ENCODE measurements around the gene NEAT1. TPM values are rescaled to one million over a fixed set of nuclear protein-coding genes. Genes with fewer than 3 reads are reported as not detected.

Gene NEAT1
- total and polyA plus RNA-seq, 2 experiments from 2014 or later: 5.3 to 7.2 TPM

- TF ChIP-seq ZNF462 (CRISPR knock-in tag; IDR thresholded peaks at IDR 0.05) (no peak), ZNF331 (CRISPR knock-in tag; IDR thresholded peaks at IDR 0.05; ENCODE audit: low read depth) (no peak), ETS1 (IDR thresholded peaks at IDR 0.05) (no peak), ZNF114 (CRISPR knock-in tag; IDR thresholded peaks at IDR 0.05) (no peak), EZH2phosphoT487 (IDR thresholded peaks at IDR 0.05; ENCODE audit: unreplicated experiment) (no peak), STAT1 (IDR thresholded peaks at IDR 0.05; ENCODE audit: unreplicated experiment) (no peak), NANOG (IDR thresholded peaks at IDR 0.05; ENCODE audit: borderline replicate concordance) (no peak), EZH2 (IDR thresholded peaks at IDR 0.05; ENCODE audit: low read depth, unreplicated experiment) (no peak), CTCF (conservative IDR thresholded peaks at IDR 0.05; ENCODE audit: low read depth in 2 of 2) (no peak), CREB1 (CRISPR knock-in tag; IDR thresholded peaks at IDR 0.05; ENCODE audit: low read depth) (no peak), REST (IDR thresholded peaks at IDR 0.05; ENCODE audit: unreplicated experiment) (no peak)
Measured at GRCh38 chr11:65470433-65471049, 47.9 kb downstream of the NEAT1 start (continued).

Measured in GM23338 (cell line).